Fibroblast of lung (primary cell): Measurements from ENCODE around the gene INTS6. TPM values are rescaled to one million over a fixed set of nuclear protein-coding genes. Genes with fewer than 3 reads are reported as not detected.

Source experiments
- DNase-seq, 2 donors: peaks; one replicate each; pipeline versions ENCODE4 v3.0.0 to v3.0.0-alpha.2; 2010; ENCODE audit warnings: low read depth in 2 of 2
- H2AFZ ChIP-seq: 2 replicates; pipeline ENCODE4 v1.5.1; 2012; ENCODE audit warnings: low read length, control low read depth, inconsistent platforms
- H3K27ac ChIP-seq: 2 replicates; pipeline ENCODE4 v1.5.1; 2011; ENCODE audit warnings: low read length, control low read depth; ENCODE audit not compliant: insufficient read depth
- H3K27me3 ChIP-seq: 2 replicates; pipeline ENCODE4 v1.5.1; 2011; ENCODE audit warnings: mild to moderate bottlenecking, low read length; ENCODE audit not compliant: control insufficient read depth, insufficient read depth
- H3K36me3 ChIP-seq: 2 replicates; pipeline ENCODE4 v1.5.1; 2011; ENCODE audit warnings: low read length; ENCODE audit not compliant: control insufficient read depth, insufficient read depth
- H3K4me1 ChIP-seq: 2 replicates; pipeline ENCODE4 v1.5.1; 2011; ENCODE audit warnings: low read length; ENCODE audit not compliant: control insufficient read depth, insufficient read depth; ENCODE audit errors: extremely low read depth
- H3K4me2 ChIP-seq: 2 replicates; pipeline ENCODE4 v1.5.1; 2011; ENCODE audit warnings: low read length, control low read depth; ENCODE audit not compliant: insufficient read depth; ENCODE audit errors: extremely low read depth
- H3K4me3 ChIP-seq, 4 experiments: fragments of 200-600 bp in 1 of 4; sonication (generic) in 1 of 4; replicated peaks in 1 of 4; 2 replicates each; pipeline ENCODE4 v1.5.1; 2011 to 2016; ENCODE audit warnings: low read length in 4 of 4, low read depth in 3 of 4, mild to moderate bottlenecking in 3 of 4, control low read depth in 2 of 4, inconsistent platforms in 1 of 4, mixed read lengths in 1 of 4; ENCODE audit not compliant: insufficient read depth in 1 of 4; ENCODE audit errors: control extremely low read depth in 1 of 4
- H3K79me2 ChIP-seq: 2 replicates; pipeline ENCODE4 v1.5.1; 2012; ENCODE audit warnings: mild to moderate bottlenecking, low read length, inconsistent platforms; ENCODE audit not compliant: control insufficient read depth, insufficient read depth
- H3K9ac ChIP-seq: 2 replicates; pipeline ENCODE4 v1.5.1; 2011; ENCODE audit warnings: mild to moderate bottlenecking, low read length, control low read depth; ENCODE audit not compliant: insufficient read depth
- H3K9me3 ChIP-seq: 2 replicates; pipeline ENCODE4 v1.5.1; 2012; ENCODE audit warnings: low read depth, low read length; ENCODE audit not compliant: control insufficient read depth, insufficient read depth
- H4K20me1 ChIP-seq: 2 replicates; pipeline ENCODE4 v1.5.1; 2011; ENCODE audit warnings: low read length; ENCODE audit not compliant: control insufficient read depth, insufficient read depth; ENCODE audit errors: extremely low read depth
- EZH2 ChIP-seq: IDR thresholded peaks from 2 replicates; pipeline ENCODE4 v1.5.1; 2012; ENCODE audit warnings: low read length, control low read depth, mild to moderate bottlenecking; ENCODE audit errors: missing control alignments
- polyA plus RNA-seq, 2 donors: library from polyadenylated mRNA; depleted of rRNA in 1 of 2; stranded (reverse) in 1 of 2; unstranded in 1 of 2; fragments of >200 nt; gene quantifications; 2 replicates each; pipeline ENCODE4 v1.2.1, GENCODE V29; 2011 to 2012; ENCODE audit warnings: missing spikeins in 1 of 2
- total RNA-seq: library from RNA; depleted of rRNA; stranded (reverse); fragments of >200 nt; gene quantifications from 2 replicates; pipeline ENCODE4 v1.2.1, GENCODE V29; 2014
- TF ChIP-seq, protein P1 (sequence below), 2 donors: IDR thresholded peaks in 1 of 2; conservative IDR thresholded peaks in 1 of 2; 1 replicate in 1 of 2; 2 replicates in 1 of 2; pipeline ENCODE4 v1.5.1; 2011 to 2012; ENCODE audit warnings: low read length in 2 of 2, control low read depth in 1 of 2, inconsistent platforms in 1 of 2, low read depth in 1 of 2, mild to moderate bottlenecking in 1 of 2

INTS6 gene
- total and polyA plus RNA-seq, 2 donors (not counting 1 experiment from before 2014, with no cell fraction given): 29.3 to 66.7 TPM

DNA sequence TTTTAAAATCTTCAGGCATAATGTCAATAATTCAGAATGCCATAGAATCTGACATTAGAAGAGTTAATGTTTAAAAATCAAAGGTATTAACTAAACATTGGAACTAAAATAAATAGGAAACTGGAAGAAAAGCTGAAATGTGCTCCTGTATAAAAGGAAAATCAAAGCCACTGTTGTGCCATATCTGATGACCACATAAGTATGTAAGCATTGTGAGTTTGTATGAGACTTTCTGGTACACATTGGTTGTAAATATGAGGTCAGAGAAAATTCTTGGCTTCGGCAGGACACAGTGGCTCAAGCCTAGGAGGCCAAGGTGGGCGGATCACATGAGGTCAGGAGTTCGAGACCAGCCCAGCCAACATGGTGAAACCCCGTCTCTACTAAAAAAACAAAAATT, 48.3 kb upstream of the INTS6 start:
- Histone ChIP-seq H3K27ac (no peak overlapping the region), H2AFZ (no peak overlapping the region), H3K4me1 (peaks cover 4% of the 10 kb centered on the region), H3K79me2 (no peaks in the 10 kb centered on the region), H3K4me2 (no peak overlapping the region), H4K20me1 (no peaks in the 10 kb centered on the region), H3K4me3 (no peak overlapping the region), H3K9me3 (no peaks in the 10 kb centered on the region), H3K36me3 (no peaks in the 10 kb centered on the region), H3K27me3 (no peaks in the 10 kb centered on the region), H3K9ac (no peak overlapping the region)
- TF ChIP-seq EZH2: no peak
- TF ChIP-seq, protein P1, sequence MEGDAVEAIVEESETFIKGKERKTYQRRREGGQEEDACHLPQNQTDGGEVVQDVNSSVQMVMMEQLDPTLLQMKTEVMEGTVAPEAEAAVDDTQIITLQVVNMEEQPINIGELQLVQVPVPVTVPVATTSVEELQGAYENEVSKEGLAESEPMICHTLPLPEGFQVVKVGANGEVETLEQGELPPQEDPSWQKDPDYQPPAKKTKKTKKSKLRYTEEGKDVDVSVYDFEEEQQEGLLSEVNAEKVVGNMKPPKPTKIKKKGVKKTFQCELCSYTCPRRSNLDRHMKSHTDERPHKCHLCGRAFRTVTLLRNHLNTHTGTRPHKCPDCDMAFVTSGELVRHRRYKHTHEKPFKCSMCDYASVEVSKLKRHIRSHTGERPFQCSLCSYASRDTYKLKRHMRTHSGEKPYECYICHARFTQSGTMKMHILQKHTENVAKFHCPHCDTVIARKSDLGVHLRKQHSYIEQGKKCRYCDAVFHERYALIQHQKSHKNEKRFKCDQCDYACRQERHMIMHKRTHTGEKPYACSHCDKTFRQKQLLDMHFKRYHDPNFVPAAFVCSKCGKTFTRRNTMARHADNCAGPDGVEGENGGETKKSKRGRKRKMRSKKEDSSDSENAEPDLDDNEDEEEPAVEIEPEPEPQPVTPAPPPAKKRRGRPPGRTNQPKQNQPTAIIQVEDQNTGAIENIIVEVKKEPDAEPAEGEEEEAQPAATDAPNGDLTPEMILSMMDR (conservative IDR thresholded peaks at IDR 0.05 in 1 of 2, IDR thresholded peaks at IDR 0.05 in 1 of 2; ENCODE audit: low read depth in 1 of 2, low read length in 2 of 2): no peak
- peak in 1 of 2 donors; percentile 33 for DNase-seq

DNA sequence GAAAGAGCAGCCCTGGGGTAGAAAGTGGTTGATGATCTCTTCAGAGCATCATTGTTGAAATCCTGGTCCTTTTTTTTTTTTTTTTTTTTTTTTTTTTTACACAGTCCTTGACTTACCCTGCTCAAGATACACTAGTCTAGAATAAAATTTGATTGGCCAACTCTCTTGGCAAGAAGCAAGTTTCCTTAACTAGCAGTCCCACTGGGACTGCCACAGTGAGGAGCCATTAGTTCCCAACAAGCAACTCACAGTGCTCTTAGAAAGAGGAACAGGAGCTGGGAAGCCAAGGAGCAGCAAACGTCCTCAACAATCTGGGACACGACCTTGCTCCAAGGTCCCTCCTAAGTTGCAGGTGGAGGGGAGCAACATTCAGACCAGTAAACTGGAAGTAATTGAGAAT, 47.9 kb upstream of the INTS6 start:
- Histone ChIP-seq H3K79me2 (no peaks in the 10 kb centered on the region), H4K20me1 (no peaks in the 10 kb centered on the region), H3K4me1 (peaks cover 4% of the 10 kb centered on the region), H3K27ac (no peak overlapping the region), H3K27me3 (no peaks in the 10 kb centered on the region), H3K4me3 (no peak overlapping the region), H3K36me3 (no peaks in the 10 kb centered on the region), H2AFZ (no peak overlapping the region), H3K4me2 (no peak overlapping the region), H3K9me3 (no peaks in the 10 kb centered on the region), H3K9ac (no peak overlapping the region)
- no peak for DNase-seq
- TF ChIP-seq, protein P1 (conservative IDR thresholded peaks at IDR 0.05 in 1 of 2, IDR thresholded peaks at IDR 0.05 in 1 of 2; ENCODE audit: low read depth in 1 of 2, low read length in 2 of 2): no peak
- TF ChIP-seq EZH2: no peak

DNA sequence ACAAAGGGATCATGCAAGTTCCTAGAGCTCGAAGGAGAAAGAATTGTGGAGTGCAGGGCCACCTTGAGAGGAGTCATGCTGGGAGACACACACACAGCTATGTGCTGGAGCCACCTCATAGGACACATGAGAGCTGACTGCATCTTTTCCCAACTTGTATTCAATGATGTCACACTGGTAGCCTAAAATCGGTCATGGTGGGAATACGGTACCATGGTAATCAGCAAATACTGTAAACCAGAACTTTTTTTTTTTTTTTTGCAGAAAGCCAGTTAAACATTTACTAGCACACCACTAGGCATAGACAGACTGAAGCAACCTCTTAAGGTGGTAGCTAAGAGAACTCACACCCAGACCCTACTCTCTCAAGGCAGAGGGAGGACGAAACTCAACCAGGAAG, 47.0 kb upstream of the INTS6 start:
- no peak overlapping the region for H3K9ac ChIP-seq
- H3K4me2 ChIP-seq: no peak overlapping the region
- no peaks in the 10 kb centered on the region for H3K36me3 ChIP-seq
- H2AFZ ChIP-seq: no peak overlapping the region
- no peak overlapping the region for H3K27ac ChIP-seq
- no peaks in the 10 kb centered on the region for H3K27me3 ChIP-seq
- TF ChIP-seq, protein P1 (conservative IDR thresholded peaks at IDR 0.05 in 1 of 2, IDR thresholded peaks at IDR 0.05 in 1 of 2; ENCODE audit: low read depth in 1 of 2, low read length in 2 of 2): no peak
- no peak for TF ChIP-seq EZH2
- H3K4me1 ChIP-seq: peaks cover 4% of the 10 kb centered on the region
- no peak for DNase-seq
- H3K9me3 ChIP-seq: no peaks in the 10 kb centered on the region
- H3K79me2 ChIP-seq: no peaks in the 10 kb centered on the region
- no peaks in the 10 kb centered on the region for H4K20me1 ChIP-seq
- no peak overlapping the region for H3K4me3 ChIP-seq
